Calu3 (cell line): Measurements from ENCODE around the gene ECD. TPM values are rescaled to one million over a fixed set of nuclear protein-coding genes. Genes with fewer than 3 reads are reported as not detected.
A peak's percentile ranks its signal among the peaks of the same experiment; 100 is the strongest.

ENCODE experiments used
- BruUV-seq: library from RNA; stranded (reverse); fragments of 400-500 nt; replicated peaks from 2 replicates; lab custom pipeline; 2021; lab: Mats Ljungman, UMichigan
- CTCF ChIA-PET: fragments of 300-600 bp; sonication (Branson Sonifier 250); formaldehyde crosslinking; loops from one replicate; lab custom pipeline; 2022; ENCODE audit warnings: antibody characterized with exemption; lab: Charles Lee
- DNase-seq: peaks from one replicate; pipeline ENCODE4 v3.0.0; 2022
- H3K27ac Mint-ChIP-seq: one replicate; pipeline ENCODE4 v1.8.0; 2022; ENCODE audit warnings: mixed read lengths; ENCODE audit not compliant: unreplicated experiment
- H3K27me3 Mint-ChIP-seq: one replicate; pipeline ENCODE4 v1.8.0; 2022; ENCODE audit warnings: mixed read lengths; ENCODE audit not compliant: unreplicated experiment
- H3K36me3 Mint-ChIP-seq: one replicate; pipeline ENCODE4 v1.8.0; 2022; ENCODE audit warnings: mild to moderate bottlenecking, moderate library complexity, mixed read lengths; ENCODE audit not compliant: insufficient read depth, unreplicated experiment
- H3K4me1 Mint-ChIP-seq: one replicate; pipeline ENCODE4 v1.8.0; 2022; ENCODE audit warnings: mild to moderate bottlenecking, low read depth, mixed read lengths; ENCODE audit not compliant: unreplicated experiment
- H3K4me3 Mint-ChIP-seq: one replicate; pipeline ENCODE4 v1.8.0; 2022; ENCODE audit warnings: mild to moderate bottlenecking, low read depth, moderate library complexity, mixed read lengths; ENCODE audit not compliant: unreplicated experiment
- H3K9me3 Mint-ChIP-seq: one replicate; pipeline ENCODE4 v1.8.0; 2022; ENCODE audit warnings: low read depth, mixed read lengths; ENCODE audit not compliant: unreplicated experiment
- CTCF ChIP-seq: fragments of 200-600 bp; IDR thresholded peaks from one replicate; pipeline ENCODE4 v1.8.0; 2022; ENCODE audit warnings: antibody characterized with exemption; ENCODE audit not compliant: unreplicated experiment
- intact Hi-C: fragments of 100-400 bp; cut with micrococcal nuclease; formaldehyde crosslinking; loops from one replicate; pipeline ENCODE4 v1.10.0; 2022; ENCODE audit not compliant: unreplicated experiment
- total RNA-seq: library from RNA; stranded (reverse); gene quantifications from 2 replicates; pipeline ENCODE4 v1.2.3, GENCODE V29; 2022

Gene ECD
- total RNA-seq, 1 experiment from 2014 or later, result 28.1 TPM

GRCh38 chr10:73168465-73168803 is 626 bp upstream of the ECD start:
- intact Hi-C loops, result no loop called here
- Mint-ChIP-seq H3K27ac (peak overlapping the region; percentile 100), H3K27me3 (no peaks in the 10 kb centered on the region), H3K36me3 (peaks cover 32% of the 10 kb centered on the region), H3K4me1 (peaks cover 17% of the 10 kb centered on the region), H3K9me3 (no peaks in the 10 kb centered on the region), H3K4me3 (peak overlapping the region; percentile 100)
- no peak for TF ChIP-seq CTCF
- CTCF ChIA-PET, result interaction anchor here (2.2 kb wide), 1 partner anchor 72 kb away, joined by 7 read pairs; the partner anchor contains the start of gene P4HA1
- BruUV-seq, result no TSS peak
- no peak for DNase-seq

GRCh38 chr10:73167458-73167782 is 388 bp downstream of the ECD start:
- H3K36me3 Mint-ChIP-seq, result peaks cover 39% of the 10 kb centered on the region
- no peaks in the 10 kb centered on the region for H3K27me3 Mint-ChIP-seq
- peak overlapping the region; percentile 100 for H3K4me3 Mint-ChIP-seq
- CTCF ChIA-PET, result interaction anchor here (2.2 kb wide), 1 partner anchor 71 kb away, joined by 7 read pairs; the partner anchor contains the start of gene P4HA1
- peak overlapping the region; percentile 100 for H3K27ac Mint-ChIP-seq
- intact Hi-C loops, result no loop called here
- no peak for DNase-seq
- H3K9me3 Mint-ChIP-seq, result no peaks in the 10 kb centered on the region
- H3K4me1 Mint-ChIP-seq, result peaks cover 17% of the 10 kb centered on the region
- TF ChIP-seq CTCF, result no peak
- BruUV-seq, result TSS peak; percentile 70

GRCh38 chr10:73166972-73167371 is 836 bp downstream of the ECD start:
- DNase-seq, result no peak
- Mint-ChIP-seq H3K9me3 (peaks cover 1% of the 10 kb centered on the region), H3K36me3 (peaks cover 42% of the 10 kb centered on the region), H3K27me3 (no peaks in the 10 kb centered on the region), H3K4me1 (peaks cover 17% of the 10 kb centered on the region), H3K4me3 (peak overlapping the region; percentile 100), H3K27ac (peak overlapping the region; percentile 100)
- CTCF ChIA-PET, result interaction anchor here (2.2 kb wide), 1 partner anchor 71 kb away, joined by 7 read pairs; the partner anchor contains the start of gene P4HA1
- intact Hi-C loops, result no loop called here
- TF ChIP-seq CTCF, result no peak
- no TSS peak for BruUV-seq

GRCh38 chr10:73163096-73163495 is 4.7 kb downstream of the ECD start:
- intact Hi-C loops, result no loop called here
- H3K36me3 Mint-ChIP-seq, result peaks cover 41% of the 10 kb centered on the region
- no peak overlapping the region for H3K4me3 Mint-ChIP-seq
- no peaks in the 10 kb centered on the region for H3K27me3 Mint-ChIP-seq
- BruUV-seq, result no TSS peak
- DNase-seq, result no peak
- H3K4me1 Mint-ChIP-seq, result peaks cover 26% of the 10 kb centered on the region
- peaks cover 3% of the 10 kb centered on the region for H3K9me3 Mint-ChIP-seq
- CTCF ChIA-PET, result interaction anchor here (1.0 kb wide), 1 partner anchor 13 kb away, joined by 3 read pairs; no protein-coding TSS in a partner anchor
- no peak overlapping the region for H3K27ac Mint-ChIP-seq
- TF ChIP-seq CTCF, result no peak
